NOMO-1 treated with DMSO at 0.1 percent for 48 hours (cell line): ENCODE data around the gene DCLK2.

Experiments used
- DNase-seq: peaks from one replicate; lab custom pipeline; 2025; ENCODE audit not compliant: unreplicated experiment; lab: John Stamatoyannopoulos, UW

The DCLK2 gene

GRCh38 chr4:150078041-150078578 is at the start of gene DCLK2:
DCLK2 (plus strand) TSS chr4:150078445; CDS start chr4:150079028, 583 bp downstream.
- no peak for DNase-seq

GRCh38 chr4:150032541-150032940 is 45.7 kb upstream of the DCLK2 start:
- DNase-seq = no peak

DNA sequence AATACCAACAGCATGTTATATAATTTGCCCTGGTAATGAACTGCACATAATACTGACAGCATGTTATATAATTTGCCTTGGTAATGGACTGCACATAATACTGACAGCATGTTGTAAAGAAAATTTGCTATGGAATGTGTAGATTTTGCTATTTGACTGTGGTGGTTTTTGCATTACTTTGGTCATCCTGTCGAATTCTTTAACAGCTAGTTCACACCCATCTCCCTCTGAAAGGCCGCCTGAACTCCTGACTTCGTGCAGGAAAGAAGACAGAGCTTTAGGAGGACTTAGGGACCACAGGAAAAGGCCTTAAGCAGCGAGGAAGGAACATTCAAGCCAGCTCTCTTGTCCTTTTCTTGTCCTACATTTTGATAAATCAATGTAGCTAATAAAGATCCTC is 45.2 kb upstream of the DCLK2 start:
- no peak for DNase-seq

DNA sequence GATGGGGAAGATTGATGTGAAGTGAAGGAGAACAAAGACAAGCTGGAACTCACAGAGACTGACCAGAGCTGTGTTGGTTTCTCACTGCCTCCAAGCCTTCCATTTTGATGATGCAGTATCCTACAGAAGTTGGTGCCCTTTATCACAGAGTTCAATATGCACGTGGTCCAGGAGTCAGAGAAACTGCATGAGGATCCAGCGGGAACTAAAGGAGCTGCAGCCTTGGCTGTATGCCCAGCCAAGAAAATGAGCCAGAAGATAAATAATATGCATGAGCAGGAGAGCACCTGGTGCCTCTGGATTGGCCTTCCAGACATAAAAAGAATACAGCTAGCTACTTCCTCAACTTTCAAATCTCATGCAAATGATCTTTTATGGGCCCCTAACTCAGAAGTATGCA is 44.3 kb upstream of the DCLK2 start:
- DNase-seq = no peak

DNA sequence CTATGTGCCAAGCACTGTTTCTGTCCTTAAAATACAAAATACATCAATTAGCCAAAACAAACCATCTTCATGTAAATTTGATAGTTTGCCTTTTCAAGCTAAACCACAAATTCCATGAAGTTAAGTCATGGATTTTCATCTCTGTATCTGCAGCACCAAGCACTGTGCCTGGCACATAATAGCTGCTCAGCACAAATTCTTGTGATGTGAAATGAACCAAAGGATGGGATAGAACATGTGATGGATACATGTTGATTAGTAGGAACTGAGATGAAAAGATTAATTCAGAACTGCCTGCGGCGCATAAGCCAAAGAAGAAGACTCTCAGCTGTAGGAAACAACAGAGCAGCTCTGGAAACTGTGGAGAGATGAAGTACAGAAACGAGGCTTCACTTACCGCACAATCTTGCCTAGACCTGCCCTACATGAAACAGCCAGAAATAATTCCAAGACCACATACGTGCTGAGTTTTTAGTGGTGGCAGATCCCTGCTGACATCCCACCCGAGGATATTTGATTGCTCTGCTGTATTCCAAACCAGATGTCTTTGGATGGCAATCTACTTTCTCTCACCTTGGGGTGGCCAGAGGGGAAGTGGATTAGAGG is 40.9 kb upstream of the DCLK2 start:
- DNase-seq = no peak

GRCh38 chr4:150038335-150039076 is 39.7 kb upstream of the DCLK2 start:
- no peak for DNase-seq

DNA sequence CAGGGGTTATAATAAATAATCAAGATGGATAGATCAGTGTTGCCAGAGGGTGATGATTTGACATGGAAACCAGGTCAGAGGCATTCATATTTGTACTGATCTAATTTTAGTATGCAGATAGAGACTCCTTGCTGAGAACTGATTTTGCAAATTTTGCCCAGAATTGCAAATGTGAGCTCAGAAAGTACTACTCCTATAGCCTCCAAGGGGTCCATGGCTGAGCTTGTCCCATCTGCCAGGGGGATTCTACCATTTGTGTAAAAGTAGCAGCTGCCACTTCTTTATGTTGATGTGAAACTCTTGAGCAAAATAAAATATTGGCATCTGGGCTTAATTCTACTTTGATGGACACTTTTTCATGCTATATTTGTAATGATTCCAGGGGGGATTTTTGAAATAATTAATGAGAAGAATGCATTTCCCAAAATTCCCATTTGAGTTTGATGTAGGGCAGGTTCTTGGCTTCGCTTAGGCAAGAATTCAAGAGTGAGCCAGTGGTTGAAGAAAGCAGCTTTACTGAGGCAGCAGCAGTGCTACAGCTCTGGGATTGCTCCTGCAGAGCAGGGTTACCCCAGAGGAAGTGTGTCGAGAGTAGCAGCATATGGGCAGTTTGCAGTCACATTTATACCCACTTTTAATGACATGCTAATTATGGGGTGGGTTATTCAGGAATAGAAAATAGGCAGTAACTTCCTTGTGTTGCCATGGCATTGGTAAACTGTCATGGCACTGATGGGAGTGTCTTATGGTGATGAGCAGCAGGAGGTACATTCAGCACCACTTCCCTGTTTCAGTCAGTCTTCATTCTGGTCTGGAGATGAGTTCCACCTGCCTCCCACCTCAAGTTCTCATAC is 38.7 kb upstream of the DCLK2 start:
- no peak for DNase-seq

- DNase-seq = no peak
Observed at GRCh38 chr4:150044517-150044916, 33.7 kb upstream of the DCLK2 start.

DNA sequence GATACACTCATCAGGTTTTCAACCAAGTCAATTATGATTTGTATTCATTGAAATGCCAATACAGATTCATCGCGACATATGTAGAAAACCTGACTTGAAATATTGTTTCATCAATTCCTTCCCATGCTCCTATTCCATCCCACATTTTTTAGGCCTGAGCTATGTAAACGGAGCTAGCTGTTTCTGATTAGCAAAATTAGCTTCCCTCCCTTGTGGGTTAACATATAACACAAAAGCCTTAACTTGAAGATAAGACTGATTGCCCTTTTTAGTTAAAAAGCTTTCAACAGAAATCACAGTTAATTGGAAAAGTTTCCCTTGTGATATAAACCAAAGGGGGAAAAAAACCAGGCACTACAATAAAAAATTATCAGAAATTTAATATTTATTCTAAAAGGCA is 32.8 kb upstream of the DCLK2 start:
- DNase-seq = no peak

DNA sequence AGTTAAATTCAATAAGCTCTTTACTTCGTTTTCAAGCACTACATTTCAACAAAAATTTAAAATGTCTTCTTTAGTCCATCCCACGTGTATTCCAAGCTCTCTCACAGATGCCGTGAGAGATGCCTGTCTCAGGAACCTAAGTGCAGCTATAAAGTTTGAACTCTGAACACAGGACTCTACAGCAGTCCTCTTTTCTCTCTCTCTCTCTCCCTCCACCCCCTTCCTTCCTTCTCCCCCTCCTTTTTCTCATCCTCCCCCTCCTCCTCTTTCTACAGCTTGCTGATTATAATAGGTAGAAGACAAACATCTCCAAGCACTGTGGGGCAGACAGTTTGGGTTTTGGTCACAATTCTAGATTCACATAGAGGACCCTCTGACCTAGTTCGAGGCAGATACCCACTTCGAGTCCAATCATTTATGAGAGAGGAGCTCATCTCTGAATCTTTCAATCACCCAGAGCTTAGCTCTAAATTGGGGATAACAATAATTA is 31.5 kb upstream of the DCLK2 start:
- DNase-seq = no peak

DNA sequence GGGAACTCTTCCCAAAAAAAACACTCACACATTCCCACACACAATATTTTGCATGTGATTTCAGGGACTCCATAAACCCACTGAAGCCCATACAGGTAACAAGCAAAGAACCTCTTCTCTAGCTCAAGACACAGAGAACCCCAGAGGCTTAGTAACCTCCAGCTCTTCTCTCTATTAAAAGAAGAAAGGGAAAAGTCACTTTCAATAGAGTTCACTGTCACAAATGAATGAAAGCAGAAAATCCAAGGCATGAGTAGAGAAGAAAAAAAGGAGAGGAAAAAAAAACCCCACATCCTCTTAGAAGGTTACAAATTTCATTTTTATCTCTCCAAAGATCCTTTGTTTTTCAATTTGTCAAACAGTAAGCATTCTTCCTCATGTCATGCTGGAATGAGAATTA is 30.7 kb upstream of the DCLK2 start:
- no peak for DNase-seq

DNA sequence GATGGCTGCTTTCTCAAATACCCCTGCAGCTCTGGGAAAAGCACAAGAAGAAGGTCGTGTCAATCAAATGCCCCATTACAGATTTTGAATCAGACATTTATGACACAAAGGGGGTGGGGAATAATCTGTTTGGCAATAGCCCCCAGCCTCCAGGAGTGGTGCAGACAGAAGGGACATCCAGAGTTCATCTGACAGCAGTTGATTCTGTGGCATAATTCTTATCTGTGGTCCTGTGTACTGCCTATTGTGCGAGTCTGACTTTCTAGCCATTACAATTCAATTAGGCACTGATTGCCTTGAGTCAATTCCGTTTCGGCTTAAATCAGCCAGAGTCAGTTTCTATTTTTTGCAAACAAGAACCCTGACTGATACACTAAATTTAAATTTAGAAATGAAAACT is 28.6 kb upstream of the DCLK2 start:
- no peak for DNase-seq

DNA sequence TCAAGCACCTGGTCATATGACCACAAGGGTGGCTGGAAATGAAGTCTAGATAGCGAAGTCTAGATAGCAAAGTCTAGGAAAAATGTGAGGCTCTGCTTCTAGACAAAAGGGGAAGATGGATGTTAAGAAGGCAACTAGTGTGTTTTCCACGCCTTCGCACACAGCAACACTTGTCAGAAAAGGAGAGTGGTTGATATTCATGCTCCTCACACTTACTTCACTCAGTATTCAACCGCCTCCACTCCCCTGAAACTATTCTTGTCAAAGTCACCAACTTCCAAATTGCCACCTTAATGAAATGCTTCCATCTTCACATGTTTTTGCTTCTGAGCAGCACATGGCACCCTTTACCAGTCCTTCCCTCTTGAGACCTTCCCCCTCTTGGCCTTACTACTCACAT is 27.7 kb upstream of the DCLK2 start:
- DNase-seq = no peak

DNA sequence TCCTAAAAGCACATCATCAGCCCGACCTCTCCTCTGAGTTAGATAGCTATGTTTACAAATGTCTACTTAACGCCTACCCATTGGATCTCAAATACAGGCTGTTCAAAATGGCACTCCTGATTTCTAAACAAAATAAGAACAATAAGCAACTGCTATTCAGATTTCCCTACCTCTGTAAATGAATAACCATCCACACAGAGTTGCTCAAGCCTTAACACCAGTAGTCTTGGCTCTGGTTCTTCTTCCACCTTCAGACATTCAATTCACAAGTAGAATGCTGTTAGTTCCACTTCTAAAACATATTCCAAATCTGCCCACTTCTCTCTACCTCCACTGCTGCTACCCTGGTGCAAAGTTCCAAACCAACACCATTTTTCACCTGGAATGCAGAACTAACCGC is 27.1 kb upstream of the DCLK2 start:
- no peak for DNase-seq

DNA sequence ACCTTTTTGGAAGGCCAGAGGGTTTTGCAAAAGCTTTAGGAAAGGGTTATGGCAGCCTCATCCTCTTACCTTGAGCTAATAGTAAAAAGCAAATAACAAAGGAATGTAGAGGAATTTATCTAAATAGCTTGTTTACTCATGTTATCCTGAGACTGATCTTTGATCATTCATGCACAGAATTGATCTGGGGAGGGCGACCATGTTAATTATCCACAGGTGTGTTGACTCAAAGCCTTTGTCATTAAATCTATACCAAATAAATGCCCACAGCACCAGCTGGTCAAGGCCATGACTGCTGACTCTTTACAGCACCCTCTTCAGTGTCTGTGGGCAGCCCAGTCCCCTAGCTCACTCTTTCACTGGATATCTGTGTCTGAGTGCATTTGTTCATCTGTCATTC is 22.8 kb upstream of the DCLK2 start:
- no peak for DNase-seq

GRCh38 chr4:150056569-150056968 is 21.7 kb upstream of the DCLK2 start:
- no peak for DNase-seq

GRCh38 chr4:150061086-150061776 is 17.0 kb upstream of the DCLK2 start:
- no peak for DNase-seq

DNA sequence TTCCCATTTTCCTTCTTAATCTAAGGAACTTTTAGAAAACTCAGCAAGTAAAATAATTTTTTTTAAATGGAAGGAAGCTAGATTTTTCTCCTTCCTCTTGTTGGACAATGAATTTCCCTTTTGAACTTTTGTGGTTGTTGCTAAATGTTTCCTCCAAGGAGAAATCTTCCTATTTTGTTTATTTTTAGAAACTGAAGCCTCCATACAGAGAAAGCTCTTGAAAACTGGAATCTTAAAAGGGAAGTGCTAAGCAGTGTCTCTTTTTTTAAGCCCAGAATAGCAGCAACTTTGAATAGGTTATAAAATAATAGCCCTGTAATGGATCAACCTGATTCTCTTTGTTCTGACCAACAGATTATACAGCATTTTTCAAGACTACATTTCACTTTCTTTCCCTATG is 15.1 kb upstream of the DCLK2 start:
- no peak for DNase-seq

DNA sequence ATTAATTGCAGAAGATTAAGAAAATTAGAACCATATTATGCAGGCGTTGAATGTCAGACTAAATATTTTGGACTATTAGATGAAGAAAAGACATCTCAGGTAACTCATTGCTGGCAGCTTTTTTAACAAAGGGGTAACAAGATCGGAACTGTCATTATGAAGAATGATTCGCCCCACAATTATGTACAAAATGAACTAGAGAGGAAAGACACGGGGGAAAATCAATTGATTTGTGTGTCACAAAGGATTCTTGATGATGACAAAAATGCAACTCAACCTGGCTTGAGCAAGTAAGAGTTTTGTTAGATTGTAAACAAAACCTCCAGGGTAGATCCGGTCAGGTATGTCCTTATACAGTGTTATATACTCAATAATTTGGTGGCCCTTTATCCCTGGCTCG is 12.5 kb upstream of the DCLK2 start:
- DNase-seq = no peak

DNA sequence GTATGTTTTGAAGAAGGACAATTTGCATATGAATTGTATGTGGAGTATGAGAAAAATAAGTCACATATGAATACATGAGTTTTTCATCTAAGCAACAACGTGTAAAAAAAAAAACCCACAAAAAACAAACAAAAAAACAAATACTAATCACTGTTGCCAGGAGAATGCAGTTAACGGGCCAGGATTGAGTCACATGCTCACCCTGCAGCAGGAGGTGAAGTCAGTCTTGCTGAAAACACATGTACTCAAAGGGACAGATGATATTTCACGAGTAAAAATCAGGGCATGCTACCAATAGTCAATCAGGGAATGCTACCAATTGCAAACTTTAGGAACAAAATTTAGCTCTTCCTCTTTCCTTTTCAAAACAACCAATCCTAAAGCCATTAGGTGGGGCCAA is 10.4 kb upstream of the DCLK2 start:
- DNase-seq = no peak
